Umbilical cord (tissue), 2 donors: Measurements from ENCODE around the gene DSP. TPM values are rescaled to one million over a fixed set of nuclear protein-coding genes. Genes with fewer than 3 reads are reported as not detected.

Experiments used
- DNase-seq: peaks from one replicate; pipeline ENCODE4 v3.0.0-alpha.2; 2015; ENCODE audit warnings: low spot score
- total RNA-seq: library from RNA; depleted of rRNA; stranded (reverse); fragments of >200 nt; gene quantifications from one replicate; pipeline ENCODE4 v1.2.3, GENCODE V29; 2014; ENCODE audit warnings: low replicate concordance; ENCODE audit not compliant: insufficient read depth

Gene DSP
- total RNA-seq, 1 donor from 2014 or later, result 74.9 TPM

DNA sequence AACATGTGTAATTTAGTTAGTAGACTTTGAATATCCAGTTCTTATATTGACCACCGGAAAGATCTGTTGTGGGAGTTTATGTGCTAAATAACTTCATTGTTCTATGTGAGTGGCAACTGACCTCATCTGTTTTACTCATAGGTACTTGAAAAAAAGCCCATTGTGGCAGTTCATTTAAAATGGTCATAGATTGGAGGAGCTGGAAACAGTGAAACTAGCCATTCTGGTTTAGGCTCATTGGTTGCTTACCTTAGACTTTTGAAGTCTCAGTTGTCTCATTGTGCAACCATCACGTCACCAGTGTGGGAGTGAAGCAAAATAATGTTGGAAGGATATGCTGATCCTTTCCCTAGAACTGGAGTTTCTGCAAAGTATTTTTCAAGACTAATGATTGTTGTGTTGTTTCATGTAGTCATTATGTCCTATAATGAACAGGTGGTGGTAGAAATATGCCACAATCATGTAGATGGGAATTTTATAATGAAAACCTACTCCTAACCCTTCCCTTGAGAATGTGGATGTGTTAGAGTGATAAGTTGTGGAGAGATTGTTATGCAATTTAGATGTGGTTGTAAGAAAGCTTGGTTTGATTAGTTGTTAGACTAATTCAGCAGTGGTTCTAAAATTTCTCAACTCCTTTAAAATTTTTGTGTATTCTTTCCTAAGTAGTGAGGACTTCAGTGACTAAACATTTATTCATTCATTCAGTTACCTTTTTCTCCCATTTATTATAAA lies 18.3 kb downstream of the DSP start:
- no peak for DNase-seq

DNA sequence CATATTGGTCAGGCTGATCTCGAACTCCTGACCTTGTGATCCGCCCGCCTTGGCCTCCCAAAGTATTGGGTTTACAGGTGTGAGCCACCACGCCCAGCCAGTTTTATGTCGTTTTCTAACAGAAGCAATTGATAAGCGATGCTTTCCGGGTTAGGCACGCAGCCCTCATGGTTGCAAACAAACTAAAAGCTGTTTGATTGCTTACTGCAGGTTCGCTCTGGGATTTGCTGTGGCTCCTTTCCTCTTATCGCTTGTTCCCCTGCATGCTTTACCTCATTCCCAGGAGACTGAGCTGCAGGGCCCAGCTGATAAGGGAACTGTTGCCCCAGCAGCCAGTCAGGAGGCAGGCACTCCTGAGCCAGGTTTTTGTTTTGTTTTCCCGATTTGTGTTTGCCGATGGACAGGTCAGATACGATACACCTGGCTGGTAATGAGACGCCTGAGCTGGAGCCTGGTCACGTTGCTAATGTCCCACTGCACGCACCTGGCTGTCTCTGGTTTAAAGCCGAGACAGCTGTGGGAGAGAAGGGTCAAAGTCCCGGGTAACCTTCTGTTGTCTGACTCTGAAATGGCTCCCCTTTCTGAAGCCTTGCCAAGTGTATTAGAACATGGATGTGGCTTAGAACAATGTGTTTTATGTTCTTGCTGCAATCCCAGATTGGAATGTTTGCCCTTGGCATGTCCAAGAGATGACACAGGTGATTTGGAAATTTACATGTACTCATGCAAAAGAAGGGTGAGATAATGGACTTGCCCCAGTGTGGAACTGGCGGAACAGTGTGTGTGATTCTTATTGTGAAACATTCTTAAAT lies 19.9 kb downstream of the DSP start:
- DNase-seq, result no peak

DNA sequence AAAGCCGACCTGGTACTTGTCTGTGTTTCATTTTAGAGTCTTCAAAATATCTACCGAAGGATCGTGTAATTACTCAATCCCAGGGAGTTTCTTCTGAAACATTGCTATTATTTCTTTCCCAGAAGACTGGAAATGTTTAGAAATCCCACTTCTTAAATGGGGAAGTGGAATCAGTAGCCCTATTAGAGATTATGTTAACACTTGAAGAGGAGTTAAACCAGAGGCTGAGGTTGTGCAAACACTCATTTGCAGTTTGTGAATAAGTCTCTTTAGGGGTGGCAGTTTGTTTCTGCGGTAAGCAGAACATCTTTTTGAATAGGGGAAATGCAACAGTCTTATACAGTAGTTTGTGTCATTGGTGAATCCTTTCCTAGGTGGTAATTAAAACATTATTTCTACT lies 21.3 kb downstream of the DSP start:
- no peak for DNase-seq

DNA sequence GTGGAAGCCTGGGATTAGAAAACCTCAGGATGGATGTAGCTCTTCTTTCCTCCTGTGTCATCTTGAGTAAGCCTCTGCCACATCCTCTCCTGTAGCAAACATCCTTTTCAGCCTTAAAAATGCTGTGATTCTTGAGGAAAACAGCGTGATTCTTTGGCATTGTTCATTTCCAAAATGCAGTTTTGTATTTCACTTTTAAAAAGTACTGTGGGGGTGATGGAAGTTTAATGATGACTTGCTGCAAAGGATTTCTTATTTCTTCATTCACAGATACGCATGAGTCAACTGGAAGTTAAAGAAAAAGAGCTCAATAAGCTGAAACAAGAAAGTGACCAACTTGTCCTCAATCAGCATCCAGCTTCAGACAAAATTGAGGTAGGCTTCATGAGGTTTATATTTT lies 24.6 kb downstream of the DSP start:
- DNase-seq, result no peak

DNA sequence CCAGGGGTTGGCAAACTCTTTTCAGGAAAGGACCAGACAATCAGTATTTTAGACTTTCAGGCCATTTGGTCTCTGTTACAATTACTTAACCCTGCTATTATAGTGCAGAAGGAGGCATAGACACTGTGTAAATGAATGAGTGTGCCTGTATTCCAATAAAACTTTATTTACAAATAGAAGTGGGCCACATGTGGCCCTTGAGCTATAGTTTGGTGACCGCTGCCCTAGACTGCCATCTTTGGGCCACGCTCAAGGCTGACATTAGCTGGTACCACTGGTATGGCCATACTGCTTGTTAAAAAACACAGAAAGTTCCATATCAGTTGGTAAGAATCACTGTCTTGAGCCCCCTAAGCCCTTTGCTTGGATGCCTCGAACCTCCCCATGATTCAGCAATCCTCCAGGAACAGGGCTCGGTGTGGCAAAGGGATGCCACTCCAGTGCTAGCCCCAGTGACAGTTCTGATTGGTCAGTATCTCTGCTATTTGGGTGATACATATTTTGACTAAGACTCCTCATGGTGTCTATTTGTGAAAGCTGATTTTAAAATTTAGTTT lies 25.2 kb downstream of the DSP start:
- no peak for DNase-seq

DNA sequence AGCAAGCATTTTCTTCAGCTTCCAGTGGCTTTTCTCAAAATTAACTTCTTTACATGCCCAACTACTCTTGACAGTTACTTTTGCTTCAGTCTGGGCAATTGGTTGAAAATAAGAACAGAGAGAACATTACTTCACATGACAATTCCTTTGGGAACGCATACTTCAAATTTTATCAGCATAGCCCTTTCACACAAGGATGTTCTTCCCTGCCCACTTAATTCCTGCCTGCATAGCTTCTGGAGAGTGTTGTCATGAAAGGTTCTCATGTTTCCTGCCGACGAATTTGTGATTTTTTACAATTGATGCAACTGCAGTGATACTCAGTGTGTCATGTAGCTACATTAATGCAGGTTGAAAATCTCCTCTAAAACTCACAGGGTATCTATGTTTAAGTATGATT lies 26.6 kb downstream of the DSP start:
- peak; percentile 27 for DNase-seq

DNA sequence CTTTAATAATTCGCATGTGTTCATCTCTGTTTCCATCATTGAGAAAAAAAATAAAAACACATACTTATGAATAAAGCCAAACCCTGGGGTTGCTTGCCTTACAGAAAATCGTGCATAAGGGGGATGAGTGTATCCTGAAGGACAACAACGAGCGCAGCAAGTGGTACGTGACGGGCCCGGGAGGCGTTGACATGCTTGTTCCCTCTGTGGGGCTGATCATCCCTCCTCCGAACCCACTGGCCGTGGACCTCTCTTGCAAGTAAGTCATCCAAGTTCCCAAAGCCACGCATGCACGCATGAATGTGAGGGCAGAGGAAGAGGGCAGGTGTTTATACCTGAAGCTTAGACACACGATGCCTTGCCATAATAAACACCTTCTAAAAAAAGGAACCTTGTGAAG lies 27.6 kb downstream of the DSP start:
- DNase-seq, result no peak

DNA sequence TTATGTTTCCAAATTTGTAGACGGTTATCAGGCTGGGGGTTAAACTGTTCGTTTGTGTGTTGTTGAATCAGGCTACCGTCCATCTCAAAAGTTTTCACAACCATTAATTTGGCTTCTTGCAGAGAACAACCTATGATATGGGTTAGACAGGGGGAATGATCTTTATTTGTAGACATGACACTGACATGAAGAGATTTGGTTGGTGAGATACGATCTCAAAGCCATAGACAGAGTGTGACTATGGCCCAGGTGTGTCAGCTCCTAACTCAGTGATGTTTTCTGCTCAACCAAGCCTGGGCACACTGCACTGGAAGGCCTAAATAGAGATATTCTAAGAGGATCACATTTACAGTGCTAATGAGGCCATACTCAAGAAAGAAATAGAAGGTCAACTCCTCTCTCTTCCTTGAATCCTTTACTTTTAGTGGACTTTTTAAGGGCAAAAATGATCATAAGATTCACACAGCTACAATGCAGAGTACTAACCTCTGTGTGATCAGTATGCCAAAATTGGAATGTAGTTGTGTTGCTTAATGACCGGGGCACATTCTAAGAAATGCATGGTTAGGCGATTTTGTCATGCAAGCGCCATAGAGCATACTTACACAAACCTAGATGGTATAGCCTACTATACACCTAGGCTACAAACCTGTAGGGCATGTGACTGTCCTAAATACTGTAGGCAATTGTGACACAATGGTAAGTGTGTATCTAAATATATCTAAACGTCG lies 30.9 kb downstream of the DSP start:
- no peak for DNase-seq

DNA sequence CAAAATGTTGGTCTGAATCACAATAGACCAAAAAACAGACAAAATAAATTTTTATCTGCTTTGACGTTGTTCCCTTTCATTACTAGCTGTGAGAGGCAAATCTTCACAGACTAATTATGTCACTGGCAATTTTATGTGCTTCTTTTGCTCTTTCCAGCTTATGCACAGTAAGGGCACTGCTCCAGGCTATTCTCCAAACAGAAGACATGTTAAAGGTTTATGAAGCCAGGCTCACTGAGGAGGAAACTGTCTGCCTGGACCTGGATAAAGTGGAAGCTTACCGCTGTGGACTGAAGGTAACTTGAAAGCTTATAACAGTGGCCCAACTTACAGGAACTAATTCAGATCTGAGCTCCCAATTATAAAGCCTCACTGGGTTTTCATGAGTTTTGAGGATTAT lies 33.0 kb downstream of the DSP start:
- no peak for DNase-seq

DNA sequence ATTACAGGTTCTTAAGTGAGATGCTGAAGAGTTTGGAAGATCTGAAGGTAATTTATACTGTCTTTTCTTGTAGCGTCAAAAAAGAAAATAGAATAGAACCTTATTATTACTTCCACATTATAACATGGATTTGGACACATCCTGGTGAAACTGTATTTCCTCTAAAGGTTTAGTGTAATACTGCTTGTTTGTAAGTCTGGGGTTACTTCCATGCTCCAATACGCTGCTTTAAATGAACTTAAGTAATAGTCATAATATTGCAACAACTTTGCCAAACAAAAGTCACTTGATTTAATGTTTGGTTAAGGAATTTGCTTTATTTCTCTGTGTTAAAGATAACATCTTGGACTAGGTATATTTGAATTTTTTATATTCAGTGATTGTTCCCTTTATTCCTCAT lies 37.0 kb downstream of the DSP start:
- DNase-seq, result no peak

DNA sequence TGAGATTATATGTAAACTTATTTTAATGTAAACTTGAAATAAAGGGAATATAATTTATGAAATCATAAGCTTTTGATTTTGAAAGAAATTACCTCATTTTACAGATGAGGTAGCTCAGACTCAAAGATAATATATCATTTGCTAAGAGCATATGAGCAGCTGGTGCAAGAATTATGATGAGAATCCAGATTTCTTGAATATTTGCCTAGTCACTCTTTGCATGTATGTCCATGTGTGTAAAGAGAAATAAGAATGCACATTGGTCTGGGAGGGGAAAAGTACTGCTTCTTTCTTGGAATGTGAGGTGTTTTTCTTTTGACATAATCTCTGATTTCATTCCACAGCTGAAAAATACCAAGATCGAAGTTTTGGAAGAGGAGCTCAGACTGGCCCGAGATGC lies 37.5 kb downstream of the DSP start:
- DNase-seq, result no peak

DNA sequence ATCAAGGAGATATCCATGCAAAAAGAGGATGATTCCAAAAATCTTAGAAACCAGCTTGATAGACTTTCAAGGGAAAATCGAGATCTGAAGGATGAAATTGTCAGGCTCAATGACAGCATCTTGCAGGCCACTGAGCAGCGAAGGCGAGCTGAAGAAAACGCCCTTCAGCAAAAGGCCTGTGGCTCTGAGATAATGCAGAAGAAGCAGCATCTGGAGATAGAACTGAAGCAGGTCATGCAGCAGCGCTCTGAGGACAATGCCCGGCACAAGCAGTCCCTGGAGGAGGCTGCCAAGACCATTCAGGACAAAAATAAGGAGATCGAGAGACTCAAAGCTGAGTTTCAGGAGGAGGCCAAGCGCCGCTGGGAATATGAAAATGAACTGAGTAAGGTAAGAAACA lies 38.4 kb downstream of the DSP start:
- no peak for DNase-seq

DNA sequence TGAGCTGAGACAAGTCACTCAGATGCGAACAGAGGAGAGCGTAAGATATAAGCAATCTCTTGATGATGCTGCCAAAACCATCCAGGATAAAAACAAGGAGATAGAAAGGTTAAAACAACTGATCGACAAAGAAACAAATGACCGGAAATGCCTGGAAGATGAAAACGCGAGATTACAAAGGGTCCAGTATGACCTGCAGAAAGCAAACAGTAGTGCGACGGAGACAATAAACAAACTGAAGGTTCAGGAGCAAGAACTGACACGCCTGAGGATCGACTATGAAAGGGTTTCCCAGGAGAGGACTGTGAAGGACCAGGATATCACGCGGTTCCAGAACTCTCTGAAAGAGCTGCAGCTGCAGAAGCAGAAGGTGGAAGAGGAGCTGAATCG lies 39.1 kb downstream of the DSP start:
- DNase-seq, result no peak

DNA sequence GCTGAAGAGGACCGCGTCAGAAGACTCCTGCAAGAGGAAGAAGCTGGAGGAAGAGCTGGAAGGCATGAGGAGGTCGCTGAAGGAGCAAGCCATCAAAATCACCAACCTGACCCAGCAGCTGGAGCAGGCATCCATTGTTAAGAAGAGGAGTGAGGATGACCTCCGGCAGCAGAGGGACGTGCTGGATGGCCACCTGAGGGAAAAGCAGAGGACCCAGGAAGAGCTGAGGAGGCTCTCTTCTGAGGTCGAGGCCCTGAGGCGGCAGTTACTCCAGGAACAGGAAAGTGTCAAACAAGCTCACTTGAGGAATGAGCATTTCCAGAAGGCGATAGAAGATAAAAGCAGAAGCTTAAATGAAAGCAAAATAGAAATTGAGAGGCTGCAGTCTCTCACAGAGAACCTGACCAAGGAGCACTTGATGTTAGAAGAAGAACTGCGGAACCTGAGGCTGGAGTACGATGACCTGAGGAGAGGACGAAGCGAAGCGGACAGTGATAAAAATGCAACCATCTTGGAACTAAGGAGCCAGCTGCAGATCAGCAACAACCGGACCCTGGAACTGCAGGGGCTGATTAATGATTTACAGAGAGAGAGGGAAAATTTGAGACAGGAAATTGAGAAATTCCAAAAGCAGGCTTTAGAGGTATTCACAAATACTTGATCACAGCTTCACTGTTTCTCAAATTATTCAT lies 39.6 kb downstream of the DSP start:
- DNase-seq, result no peak

DNA sequence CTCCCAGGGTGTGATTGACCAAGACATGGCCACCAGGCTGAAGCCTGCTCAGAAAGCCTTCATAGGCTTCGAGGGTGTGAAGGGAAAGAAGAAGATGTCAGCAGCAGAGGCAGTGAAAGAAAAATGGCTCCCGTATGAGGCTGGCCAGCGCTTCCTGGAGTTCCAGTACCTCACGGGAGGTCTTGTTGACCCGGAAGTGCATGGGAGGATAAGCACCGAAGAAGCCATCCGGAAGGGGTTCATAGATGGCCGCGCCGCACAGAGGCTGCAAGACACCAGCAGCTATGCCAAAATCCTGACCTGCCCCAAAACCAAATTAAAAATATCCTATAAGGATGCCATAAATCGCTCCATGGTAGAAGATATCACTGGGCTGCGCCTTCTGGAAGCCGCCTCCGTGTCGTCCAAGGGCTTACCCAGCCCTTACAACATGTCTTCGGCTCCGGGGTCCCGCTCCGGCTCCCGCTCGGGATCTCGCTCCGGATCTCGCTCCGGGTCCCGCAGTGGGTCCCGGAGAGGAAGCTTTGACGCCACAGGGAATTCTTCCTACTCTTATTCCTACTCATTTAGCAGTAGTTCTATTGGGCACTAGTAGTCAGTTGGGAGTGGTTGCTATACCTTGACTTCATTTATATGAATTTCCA lies 43.9 kb downstream of the DSP start:
- DNase-seq, result no peak

DNA sequence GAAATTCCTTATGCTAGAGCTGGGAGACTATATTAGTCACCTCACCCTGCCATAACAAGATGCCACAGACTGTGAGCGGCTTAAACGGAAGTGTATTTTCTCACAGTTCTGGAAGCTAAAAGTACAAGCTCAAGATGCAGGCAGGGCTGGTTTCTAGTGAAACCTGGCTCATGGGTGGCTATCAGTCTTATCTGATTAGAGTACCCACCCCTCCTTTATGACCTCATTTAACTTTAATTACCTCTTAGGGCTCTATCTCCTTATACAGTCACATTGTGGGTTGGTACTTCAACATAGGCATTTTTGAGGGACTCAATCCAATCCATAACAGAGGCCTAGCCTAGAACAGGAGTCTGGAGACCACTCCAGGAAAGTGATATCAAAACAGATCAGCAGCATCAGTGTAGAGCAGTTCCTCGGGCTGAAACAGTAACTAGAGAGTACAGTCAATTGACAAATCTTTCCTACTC lies 46.2 kb downstream of the DSP start:
- DNase-seq, result no peak

DNA sequence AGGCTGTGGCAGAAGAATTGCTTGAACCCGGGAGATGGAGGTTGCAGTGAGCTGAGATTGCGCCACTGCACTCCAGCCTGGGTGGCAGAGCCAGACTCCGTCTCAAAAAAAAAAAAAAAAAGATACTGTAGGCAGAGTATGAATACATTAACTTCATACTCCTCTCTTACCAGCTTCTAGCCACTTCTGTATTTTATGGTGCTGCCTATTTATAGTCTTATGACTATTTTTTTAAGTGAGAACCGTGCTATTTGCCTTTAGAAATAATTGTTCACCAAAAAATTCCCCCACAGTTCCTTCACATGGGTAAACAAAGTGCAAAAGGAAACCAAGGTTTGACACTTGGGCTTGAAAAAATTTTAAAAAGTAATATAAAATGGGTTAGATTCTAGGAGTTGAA lies 47.0 kb downstream of the DSP start:
- DNase-seq, result no peak

DNA sequence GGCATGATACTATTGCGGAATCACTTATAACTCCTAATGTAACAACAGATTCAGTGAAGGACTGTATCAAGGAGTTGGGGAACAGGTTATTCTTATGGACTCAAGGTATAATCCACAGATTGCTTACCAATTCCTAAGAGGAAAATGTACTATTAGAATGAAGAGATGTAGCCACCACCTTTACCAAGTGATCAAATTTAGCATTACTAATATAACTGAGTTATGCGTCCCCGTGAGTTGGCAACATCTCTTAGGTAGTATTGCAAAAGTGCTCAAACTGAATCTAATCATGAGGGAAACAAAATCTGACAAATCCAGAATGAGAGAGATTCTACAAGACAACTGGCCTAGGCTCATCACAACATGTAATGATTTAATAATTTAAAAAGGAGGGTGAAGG lies 47.8 kb downstream of the DSP start:
- DNase-seq, result no peak

DNA sequence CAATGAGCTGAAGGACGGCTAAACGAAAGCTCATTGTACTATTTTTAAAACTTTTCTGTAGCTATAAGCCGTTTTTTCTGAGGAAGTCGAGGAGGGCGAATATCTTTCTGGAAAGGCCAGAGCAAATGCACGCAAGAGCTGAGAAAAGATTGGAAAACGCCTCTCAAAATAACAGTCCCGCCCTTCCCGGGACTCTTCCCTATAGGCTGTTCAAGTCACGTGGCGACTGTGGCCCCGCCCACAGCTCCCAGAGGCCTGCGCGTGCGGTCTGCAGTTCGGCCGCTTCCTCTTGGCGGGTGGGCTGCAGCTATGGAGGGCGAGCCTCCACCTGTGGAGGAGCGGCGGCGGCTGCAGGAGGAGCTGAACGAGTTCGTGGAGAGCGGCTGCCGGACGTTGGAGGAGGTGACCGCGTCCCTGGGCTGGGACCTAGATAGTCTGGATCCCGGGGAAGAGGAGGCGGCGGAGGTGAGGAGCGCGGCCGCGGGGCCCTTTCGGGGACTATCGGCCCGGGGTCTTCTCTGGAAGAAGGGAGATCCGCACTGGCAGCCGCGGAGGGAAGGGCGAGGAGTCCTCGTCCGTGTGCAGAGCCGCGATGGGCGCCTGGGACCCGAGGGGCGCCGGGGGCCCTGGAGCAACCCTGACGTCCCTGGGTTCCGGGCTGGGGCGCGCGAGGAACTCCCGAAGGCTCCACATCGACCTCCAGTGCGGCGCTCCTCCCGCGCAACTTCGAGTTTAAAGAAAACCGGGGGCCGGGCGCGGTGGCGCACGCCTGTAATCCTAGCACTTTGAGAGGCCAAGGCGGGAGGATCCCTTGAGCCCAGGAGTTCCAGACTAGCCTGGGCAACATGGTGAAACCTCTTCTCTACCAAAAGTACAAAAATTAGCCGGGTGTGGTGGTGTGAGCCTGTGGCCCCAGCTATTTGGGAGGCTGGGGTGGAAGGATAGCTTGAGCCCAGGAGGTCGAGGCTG lies 48.8 kb downstream of the DSP start, which contains the start of gene SNRNP48:
TSS of gene SNRNP48 (plus strand) at position 250 of the 969 bp plus-strand sequence. CDS start at position 310, 60 bp downstream.
- peak; percentile 97 for DNase-seq

DNA sequence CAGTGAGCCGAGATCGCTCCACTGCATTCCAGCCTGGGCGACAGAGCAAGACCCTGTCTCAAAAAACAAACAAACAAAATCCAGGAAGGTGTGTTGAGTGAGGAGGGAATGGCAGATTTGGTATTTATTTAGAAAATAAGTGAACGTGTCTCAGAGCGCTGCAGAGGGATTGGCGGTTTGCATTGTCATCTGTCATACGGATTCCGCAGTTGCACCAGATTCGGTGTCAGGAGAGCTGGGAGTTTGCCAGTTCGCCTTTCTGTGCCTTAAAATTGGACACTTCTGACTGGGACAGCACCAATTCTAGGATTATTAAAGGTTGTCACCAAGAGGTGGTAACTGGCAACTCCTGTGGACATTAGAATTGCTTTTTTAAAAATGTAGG lies 49.4 kb downstream of the DSP start:
- DNase-seq, result no peak
